Omental fat pad (tissue), 4 donors: Measurements from ENCODE around the gene CCDC92B. TPM values are rescaled to one million over a fixed set of nuclear protein-coding genes. Genes with fewer than 3 reads are reported as not detected.
"Not testable (repeated sequence)": the region's sequence is repeated elsewhere in the genome, so short reads cannot be mapped to it uniquely, and the experiment has no call there.

Source experiments
- ATAC-seq: fragments of 150-250 bp; one replicate; pipeline ENCODE4 v1.9.1; 2016; ENCODE audit warnings: mild to moderate bottlenecking, moderate library complexity; ENCODE audit not compliant: low FRiP score
- DNase-seq: peaks from one replicate; pipeline ENCODE4 v3.0.0-alpha.2; 2019; ENCODE audit warnings: low spot score
- total RNA-seq, 4 donors: library from RNA; depleted of rRNA; stranded (reverse); fragments of >200 nt; gene quantifications; one replicate each; pipeline ENCODE4 v1.1.0, GENCODE V29; 2016
- TF ChIP-seq, protein P1 (sequence below), 3 donors: fragments of 450-650 bp; IDR thresholded peaks; one replicate each; pipeline ENCODE4 v1.5.1; 2016 to 2017; ENCODE audit warnings: antibody characterized with exemption in 3 of 3, mild to moderate bottlenecking in 3 of 3, moderate library complexity in 2 of 3

Gene CCDC92B
- total RNA-seq, 4 donors from 2014 or later = not detected

DNA sequence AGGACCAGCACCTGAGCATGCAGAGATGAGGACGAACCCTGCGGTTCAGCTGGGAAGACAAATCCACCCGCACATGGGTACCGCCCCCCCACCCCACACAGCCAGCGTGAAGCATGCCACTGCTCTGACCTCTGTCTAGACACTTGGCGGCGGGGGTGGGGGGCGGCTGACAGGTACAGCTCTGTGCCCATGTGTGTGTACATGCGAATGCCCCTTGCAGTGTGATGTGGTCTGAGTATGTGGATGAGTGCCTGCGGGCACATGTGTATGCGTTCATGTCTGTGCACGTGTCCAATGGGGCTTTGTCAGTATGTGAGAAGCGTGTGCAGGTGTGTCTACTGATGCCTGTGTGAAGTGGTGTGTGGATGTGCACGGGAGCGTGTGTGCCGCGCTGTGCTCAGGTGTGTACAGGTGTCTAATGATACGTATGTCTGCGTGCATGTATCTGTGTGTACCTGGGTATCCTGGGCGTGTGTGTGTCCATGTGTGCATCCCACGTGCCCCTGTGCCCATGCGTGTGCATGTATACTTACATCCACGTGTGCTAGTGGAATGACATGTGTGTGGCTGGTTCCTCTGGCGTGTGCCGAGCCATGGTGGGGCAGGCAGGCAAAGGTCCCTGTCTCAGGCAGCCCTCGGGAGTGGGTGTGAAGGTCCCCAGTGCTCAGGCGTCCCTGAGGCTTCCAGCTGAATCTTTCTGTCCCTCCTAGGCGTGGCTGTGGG lies 46.1 kb upstream of the CCDC92B start:
- TF ChIP-seq, protein P1, sequence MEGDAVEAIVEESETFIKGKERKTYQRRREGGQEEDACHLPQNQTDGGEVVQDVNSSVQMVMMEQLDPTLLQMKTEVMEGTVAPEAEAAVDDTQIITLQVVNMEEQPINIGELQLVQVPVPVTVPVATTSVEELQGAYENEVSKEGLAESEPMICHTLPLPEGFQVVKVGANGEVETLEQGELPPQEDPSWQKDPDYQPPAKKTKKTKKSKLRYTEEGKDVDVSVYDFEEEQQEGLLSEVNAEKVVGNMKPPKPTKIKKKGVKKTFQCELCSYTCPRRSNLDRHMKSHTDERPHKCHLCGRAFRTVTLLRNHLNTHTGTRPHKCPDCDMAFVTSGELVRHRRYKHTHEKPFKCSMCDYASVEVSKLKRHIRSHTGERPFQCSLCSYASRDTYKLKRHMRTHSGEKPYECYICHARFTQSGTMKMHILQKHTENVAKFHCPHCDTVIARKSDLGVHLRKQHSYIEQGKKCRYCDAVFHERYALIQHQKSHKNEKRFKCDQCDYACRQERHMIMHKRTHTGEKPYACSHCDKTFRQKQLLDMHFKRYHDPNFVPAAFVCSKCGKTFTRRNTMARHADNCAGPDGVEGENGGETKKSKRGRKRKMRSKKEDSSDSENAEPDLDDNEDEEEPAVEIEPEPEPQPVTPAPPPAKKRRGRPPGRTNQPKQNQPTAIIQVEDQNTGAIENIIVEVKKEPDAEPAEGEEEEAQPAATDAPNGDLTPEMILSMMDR (IDR thresholded peaks at IDR 0.05) = no peak
- no peak for DNase-seq
- no peak for ATAC-seq

DNA sequence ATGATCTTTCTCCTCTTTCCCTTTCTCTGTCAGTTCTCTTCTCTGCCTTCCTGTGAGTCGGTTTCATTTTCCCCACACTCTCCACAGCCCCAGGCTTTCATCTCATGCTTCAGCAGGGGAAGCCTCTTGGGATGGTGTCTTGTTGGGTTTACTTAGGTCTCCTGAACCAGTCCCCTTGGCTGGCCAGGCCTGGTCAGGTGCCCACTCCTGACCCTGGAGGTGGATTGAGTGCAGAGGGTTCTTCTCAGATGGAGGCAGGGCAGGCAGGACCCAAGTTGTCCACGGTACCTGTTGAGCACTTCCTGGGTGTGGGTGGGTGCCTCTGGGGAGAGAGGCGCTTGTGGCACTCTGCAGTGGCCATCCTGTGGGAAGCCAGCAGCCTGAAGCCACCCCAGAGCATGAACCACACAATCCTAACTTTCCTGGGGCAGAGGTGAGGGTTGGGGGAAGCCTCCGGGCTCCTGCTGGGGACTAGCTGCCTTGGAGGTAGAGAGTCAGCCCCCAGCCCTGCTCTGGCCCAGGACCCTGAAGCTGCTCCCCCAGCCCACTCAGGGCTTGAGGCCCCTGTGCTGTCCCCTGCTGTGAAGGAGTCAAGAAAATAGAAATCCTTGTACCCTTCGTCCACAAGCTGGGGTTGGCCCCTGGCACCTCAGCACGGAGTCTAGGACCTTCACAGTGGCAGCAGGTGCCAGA lies 44.8 kb upstream of the CCDC92B start:
- ATAC-seq (no peak), DNase-seq (no peak)
- TF ChIP-seq, protein P1 (IDR thresholded peaks at IDR 0.05) = no peak

- no peak for DNase-seq
- TF ChIP-seq, protein P1 (IDR thresholded peaks at IDR 0.05) = no peak
- no peak for ATAC-seq
Measured at GRCh38 chr17:2792366-2793169, 43.1 kb upstream of the CCDC92B start.

- TF ChIP-seq, protein P1 (IDR thresholded peaks at IDR 0.05) = no peak
- DNase-seq = no peak
- no peak for ATAC-seq
Measured at GRCh38 chr17:2789700-2790099, 40.2 kb upstream of the CCDC92B start.

- TF ChIP-seq, protein P1 (IDR thresholded peaks at IDR 0.05) = no peak
- ATAC-seq (peak; percentile 80), DNase-seq (peak; percentile 50)
Measured at GRCh38 chr17:2786176-2786881, 36.9 kb upstream of the CCDC92B start.

DNA sequence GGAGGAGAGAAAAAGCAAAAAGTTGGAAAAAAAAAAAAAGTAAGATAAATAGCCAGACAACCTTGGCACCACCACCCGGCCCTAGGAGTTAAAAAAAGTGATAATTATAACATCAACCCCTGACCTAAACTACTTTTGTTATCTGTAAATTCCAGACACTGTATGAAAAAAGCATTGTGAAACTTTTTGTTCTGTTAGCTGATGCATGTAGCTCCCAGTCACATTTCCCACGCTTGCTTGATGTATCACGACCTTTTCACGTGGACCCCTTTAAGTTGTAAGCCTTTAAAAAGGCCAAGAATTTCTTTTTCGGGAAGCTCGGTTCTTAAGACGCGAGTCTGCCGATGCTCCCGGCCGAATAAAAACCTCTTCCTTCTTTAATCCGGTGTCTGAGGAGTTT lies 35.9 kb upstream of the CCDC92B start:
- not testable (repeated sequence) for DNase-seq, ATAC-seq

DNA sequence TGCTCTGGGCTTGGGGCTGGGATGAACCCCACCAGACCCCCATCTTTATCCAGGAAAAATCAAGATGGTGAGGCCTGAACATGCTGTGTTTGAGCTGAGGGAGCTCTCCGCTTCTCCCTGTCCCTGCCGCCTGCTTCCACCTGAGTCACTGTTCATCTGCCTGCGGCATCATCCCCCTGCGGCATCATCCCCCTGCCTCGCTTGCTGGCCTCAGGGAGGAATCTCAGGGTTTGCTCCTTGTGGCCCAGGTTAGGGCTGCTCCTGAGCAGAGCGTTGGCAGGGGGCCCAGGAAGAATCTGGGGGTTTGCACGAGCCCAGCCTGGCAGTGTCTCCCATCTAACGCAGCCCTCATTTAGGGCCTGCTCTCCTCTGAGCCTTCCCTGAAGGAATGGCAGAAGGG lies 35.4 kb upstream of the CCDC92B start:
- ATAC-seq (no peak), DNase-seq (no peak)
- TF ChIP-seq, protein P1 (IDR thresholded peaks at IDR 0.05) = no peak
